OCI-LY1 (cell line): ENCODE results near the gene CPNE7.

ENCODE experiments used
- CTCF ChIP-seq: fragments of 200-600 bp; sonication (generic), shearing (Covaris generic); IDR thresholded peaks from 2 replicates; pipeline ENCODE4 v1.5.1; 2017; ENCODE audit warnings: mild to moderate bottlenecking, antibody characterized with exemption, low read length, moderate library complexity, mixed read lengths
- EZH2 ChIP-seq: fragments of 200-600 bp; sonication (generic), shearing (Covaris generic); IDR thresholded peaks from 2 replicates; pipeline ENCODE4 v1.8.0; 2017; ENCODE audit warnings: borderline replicate concordance, mixed run types, mild to moderate bottlenecking, antibody characterized with exemption, low read length, moderate library complexity, mixed read lengths

- peak; percentile 72 for TF ChIP-seq CTCF
- no peak for TF ChIP-seq EZH2
Measured at GRCh38 chr16:89574681-89575246, 794 bp upstream of the CPNE7 start.
